ENCODE data around the gene VEZF1. TPM values are rescaled to one million over a fixed set of nuclear protein-coding genes. Genes with fewer than 3 reads are reported as not detected.
A peak's percentile ranks its signal among the peaks of the same experiment; 100 is the strongest.

VEZF1 gene
- total and polyA plus RNA-seq, 2 experiments from 2014 or later, result 36.0 to 67.7 TPM

DNA sequence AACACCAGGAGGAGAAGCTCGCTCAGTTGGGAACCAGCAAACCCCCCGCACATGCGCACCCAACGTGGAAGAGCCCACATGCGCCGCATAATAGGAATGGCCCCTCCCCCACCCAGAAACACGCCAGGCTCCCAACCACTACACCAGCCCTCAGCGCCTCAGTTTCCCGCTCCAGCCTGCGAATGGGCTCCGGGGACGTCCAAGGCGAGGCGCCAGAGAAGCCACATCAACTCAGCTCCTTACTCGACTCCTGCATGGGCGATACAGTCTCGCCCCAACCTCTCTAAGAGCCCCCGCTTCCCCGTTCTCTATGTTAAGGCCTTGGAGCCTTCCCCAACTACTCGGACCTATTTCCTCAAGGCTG, 18.5 kb upstream of the VEZF1 start:
- Mint-ChIP-seq H3K27ac (peak overlapping the region; percentile 100), H3K4me3 (peak overlapping the region; percentile 100), H3K9me3 (peaks cover 6% of the 10 kb centered on the region; the same call in 2 of the 3 replicates), H3K36me3 (ENCODE audit: low read depth) (peaks cover 69% of the 10 kb centered on the region), H3K27me3 (ENCODE audit: insufficient read depth, low read depth, poor library complexity) (peaks cover 17% of the 10 kb centered on the region), H3K4me1 (peaks cover 36% of the 10 kb centered on the region)
- H4K20me1 ChIP-seq (replicated peaks; ENCODE audit: insufficient read depth), result peaks cover 25% of the 10 kb centered on the region
- peak; percentile 75 for DNase-seq (ENCODE audit: low spot score)
- H3K9me2 ChIP-seq (ENCODE audit: insufficient read depth), result no peaks in the 10 kb centered on the region
- peaks cover 18% of the 10 kb centered on the region for H3K4me1 ChIP-seq (ENCODE audit: insufficient read depth)
- TF ChIP-seq CREB1 (CRISPR knock-in tag; IDR thresholded peaks at IDR 0.05; ENCODE audit: low read depth) (0 out of 2 replicates have a peak, but pooled peaks have one; percentile 39), ZNF462 (CRISPR knock-in tag; IDR thresholded peaks at IDR 0.05) (no peak)
- TF ChIP-seq, protein P1, sequence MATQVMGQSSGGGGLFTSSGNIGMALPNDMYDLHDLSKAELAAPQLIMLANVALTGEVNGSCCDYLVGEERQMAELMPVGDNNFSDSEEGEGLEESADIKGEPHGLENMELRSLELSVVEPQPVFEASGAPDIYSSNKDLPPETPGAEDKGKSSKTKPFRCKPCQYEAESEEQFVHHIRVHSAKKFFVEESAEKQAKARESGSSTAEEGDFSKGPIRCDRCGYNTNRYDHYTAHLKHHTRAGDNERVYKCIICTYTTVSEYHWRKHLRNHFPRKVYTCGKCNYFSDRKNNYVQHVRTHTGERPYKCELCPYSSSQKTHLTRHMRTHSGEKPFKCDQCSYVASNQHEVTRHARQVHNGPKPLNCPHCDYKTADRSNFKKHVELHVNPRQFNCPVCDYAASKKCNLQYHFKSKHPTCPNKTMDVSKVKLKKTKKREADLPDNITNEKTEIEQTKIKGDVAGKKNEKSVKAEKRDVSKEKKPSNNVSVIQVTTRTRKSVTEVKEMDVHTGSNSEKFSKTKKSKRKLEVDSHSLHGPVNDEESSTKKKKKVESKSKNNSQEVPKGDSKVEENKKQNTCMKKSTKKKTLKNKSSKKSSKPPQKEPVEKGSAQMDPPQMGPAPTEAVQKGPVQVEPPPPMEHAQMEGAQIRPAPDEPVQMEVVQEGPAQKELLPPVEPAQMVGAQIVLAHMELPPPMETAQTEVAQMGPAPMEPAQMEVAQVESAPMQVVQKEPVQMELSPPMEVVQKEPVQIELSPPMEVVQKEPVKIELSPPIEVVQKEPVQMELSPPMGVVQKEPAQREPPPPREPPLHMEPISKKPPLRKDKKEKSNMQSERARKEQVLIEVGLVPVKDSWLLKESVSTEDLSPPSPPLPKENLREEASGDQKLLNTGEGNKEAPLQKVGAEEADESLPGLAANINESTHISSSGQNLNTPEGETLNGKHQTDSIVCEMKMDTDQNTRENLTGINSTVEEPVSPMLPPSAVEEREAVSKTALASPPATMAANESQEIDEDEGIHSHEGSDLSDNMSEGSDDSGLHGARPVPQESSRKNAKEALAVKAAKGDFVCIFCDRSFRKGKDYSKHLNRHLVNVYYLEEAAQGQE (IDR thresholded peaks at IDR 0.05; ENCODE audit: unreplicated experiment), result no peak
- peak overlapping the region; percentile 94 for H3K4me3 ChIP-seq
- H3K79me2 ChIP-seq (replicated peaks; ENCODE audit: insufficient read depth), result peaks cover 54% of the 10 kb centered on the region
- H2AFZ ChIP-seq, result no peak overlapping the region
- H3K4me2 ChIP-seq, result peak overlapping the region; percentile 96
- peak; percentile 37 for ATAC-seq
- peak overlapping the region; percentile 100 for H3K27ac ChIP-seq (ENCODE audit: low read depth)
- peaks cover 33% of the 10 kb centered on the region for H3K36me3 ChIP-seq (ENCODE audit: insufficient read depth)
- peaks cover 17% of the 10 kb centered on the region; the same call in 1 of the 2 replicates for H3F3A ChIP-seq (replicated peaks; ENCODE audit: low read depth)
- H3K27me3 ChIP-seq (ENCODE audit: insufficient read depth), result no peaks in the 10 kb centered on the region

Measured in GM23338 (cell line).